Measurements from ENCODE around the gene KHDRBS1.
A peak's percentile ranks its signal among the peaks of the same experiment; 100 is the strongest.
"Not testable (repeated sequence)": the region's sequence is repeated elsewhere in the genome, so short reads cannot be mapped to it uniquely, and the experiment has no call there.

The KHDRBS1 gene

DNA sequence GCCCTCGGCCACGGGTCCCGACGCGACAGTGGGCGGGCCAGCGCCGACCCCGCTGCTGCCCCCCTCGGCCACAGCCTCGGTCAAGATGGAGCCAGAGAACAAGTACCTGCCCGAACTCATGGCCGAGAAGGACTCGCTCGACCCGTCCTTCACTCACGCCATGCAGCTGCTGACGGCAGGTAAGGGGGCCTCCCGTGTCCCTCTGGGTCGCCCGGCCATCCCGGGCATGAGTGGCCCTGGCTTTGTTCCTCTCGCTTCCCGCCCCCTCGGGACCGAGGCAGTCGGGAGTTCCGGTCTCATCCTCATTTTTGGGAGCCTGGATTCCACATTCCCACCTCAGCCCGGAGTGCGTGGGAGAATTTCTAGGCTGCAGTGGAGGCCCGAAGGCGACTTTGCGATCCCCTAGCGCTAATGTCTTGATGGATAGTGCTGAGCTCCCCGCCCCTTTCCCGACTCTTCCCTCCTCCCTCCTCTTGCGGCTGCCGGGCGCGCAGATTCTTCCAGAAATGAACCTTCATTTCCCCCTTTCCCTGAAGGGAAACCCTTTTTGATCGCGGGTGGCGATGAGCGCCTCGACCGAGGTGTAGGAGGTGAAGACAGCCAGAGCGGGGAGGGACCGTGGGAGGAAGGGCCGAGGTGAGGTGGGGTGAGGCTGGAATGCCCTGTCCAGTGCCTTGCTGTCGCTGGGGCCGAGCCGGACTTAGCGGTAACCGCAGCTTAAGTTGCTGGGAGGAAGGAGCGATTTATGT is 705 bp downstream of the KHDRBS1 start:
- DNase-seq (ENCODE audit: low spot score), result peak; percentile 60

DNA sequence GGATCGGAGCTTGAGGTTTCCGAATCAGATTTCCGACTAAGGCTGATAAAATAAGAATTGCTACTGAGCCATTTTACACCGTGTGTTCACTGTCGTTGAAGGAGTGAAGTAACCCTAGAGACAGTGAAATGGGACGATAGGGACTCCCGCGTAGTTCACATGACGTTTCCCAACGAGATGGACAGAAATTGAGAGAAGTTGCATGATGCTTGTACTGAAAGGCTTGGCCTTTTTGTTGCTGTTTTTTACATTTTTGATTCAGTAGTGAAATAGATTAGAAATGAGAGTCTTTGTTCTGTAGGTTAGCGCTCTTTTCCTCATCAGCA is 1.2 kb downstream of the KHDRBS1 start:
- DNase-seq (ENCODE audit: low spot score), result no peak

DNA sequence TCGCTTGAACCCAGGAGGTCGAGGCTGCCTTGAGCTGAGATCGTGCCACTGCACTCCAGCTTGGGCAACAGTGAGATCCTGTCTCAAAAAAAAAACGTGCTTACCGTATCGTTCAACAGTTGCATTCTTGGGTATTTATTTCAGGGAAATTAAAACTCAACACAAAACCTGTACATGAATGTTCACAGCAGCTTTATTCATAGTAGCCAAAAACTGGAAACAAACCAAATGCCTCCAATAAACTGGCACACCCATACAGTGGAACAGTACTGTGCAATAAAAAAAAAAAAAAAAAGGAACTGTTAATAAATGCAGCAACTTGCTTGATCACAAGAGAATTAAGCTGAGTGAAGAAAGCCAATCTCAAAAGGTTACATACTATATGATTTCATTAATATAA is 6.7 kb downstream of the KHDRBS1 start:
- DNase-seq (ENCODE audit: low spot score), result peak; percentile 12

DNA sequence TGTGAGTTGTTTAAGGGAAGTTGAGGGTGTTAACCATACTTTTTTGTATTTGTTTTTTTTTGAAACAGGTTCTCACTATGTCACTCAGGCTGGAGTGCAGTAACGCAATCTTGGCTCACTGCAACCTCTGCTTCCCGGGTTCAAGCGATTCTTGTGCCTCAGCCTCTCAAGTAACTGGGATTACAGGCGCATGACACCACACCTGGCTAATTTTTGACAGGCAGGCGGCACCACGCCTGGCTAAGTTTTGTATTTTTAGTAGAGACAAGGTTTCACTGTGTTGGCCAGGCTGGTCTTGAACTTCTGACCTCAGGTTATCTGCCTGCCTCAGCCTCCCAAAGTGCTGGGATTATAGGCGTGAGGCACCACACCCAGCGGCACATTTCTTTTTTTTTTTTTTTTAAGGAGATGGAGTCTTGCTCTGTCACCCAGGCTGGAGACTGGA is 7.9 kb downstream of the KHDRBS1 start:
- not testable (repeated sequence) for DNase-seq (ENCODE audit: low spot score)

DNA sequence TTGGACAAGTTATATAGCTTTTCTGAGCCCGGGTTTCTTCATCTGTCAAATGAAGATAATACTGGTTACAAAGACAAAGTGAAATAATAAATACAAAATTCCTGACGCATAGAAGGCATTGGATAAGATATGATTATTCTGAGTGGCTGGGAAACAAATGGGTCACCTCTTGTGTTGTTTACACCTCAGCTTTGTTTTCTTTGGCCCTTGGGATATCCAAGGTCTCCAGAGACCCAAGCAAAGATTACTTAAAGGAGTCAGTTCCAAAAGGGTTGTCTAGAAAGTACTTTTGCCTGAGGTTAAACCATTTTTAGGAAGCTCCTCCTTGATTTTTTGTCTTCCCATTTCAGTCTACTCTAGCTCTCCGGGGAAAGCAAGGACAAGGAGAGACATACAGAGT is 9.7 kb downstream of the KHDRBS1 start:
- no peak for DNase-seq (ENCODE audit: low spot score)

DNA sequence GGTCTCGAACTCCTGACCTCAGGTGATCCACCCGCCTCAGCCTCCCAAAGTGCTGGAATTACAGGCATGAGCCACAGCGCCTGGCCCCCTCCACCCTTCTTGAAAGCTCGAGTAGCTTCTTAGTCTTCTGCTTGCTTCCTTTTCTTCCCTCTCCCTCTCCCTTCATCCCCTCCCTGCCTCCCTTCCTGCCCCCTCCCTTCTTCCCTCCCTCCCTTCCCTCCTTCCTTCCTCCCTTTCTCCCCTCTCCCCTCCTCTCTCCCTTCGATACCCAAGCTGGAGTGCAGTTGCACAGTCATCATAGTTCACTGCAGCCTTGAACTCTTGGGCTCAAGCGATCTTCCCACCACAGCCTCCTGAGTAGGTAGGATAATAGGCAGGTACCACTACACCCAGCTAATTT is 11.8 kb downstream of the KHDRBS1 start:
- no peak for DNase-seq (ENCODE audit: low spot score)

DNA sequence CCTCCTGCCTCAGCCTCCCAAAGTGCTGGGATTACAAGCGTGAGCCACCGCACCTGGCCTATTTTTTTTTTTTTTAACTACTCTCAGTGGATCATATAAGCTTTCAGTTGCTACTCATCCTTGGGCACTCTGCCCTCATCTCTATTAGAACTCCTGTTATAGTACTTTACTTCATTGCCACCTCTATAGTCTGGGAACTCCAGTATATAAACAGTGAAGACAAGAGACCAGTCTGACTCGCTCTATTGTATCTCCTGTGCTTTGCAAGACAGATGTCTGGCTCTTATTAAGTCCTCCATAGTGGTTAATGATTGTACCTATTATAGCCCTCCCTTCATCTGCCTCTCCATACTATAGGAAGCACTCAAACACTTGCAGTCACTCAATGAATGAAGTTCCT is 15.1 kb downstream of the KHDRBS1 start:
- DNase-seq (ENCODE audit: low spot score), result no peak

DNA sequence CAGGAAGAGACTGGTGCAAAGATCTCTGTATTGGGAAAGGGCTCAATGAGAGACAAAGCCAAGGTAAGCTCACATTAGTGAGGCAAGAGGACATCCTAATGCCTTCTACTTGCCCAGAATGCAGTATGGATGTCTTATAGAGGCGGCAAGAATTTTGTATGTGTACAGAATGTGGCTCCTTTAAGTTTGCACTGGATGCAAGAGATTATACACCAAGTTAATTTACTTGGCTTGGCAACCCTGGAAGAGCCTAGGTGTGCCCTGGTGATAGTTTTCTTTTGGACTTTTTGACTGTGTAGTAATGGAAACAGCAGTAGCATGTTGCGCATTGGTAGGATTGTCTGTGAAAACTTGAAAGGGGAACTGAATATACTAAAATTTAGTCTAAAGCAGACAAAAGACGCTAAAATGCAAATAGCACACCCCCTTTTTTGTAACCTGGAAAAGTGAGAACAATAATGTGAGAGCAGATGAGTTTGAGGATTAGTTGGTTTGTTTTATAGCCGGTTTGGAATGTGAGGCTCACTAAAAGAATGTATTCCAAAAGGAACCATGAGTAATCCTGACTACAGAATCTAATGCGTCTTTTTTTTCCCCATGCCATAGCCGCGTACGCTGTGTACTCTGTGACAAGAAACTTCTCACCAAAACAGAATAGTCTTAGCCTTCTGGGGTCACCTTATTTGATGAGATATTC is 18.1 kb downstream of the KHDRBS1 start:
- DNase-seq (ENCODE audit: low spot score), result no peak

DNA sequence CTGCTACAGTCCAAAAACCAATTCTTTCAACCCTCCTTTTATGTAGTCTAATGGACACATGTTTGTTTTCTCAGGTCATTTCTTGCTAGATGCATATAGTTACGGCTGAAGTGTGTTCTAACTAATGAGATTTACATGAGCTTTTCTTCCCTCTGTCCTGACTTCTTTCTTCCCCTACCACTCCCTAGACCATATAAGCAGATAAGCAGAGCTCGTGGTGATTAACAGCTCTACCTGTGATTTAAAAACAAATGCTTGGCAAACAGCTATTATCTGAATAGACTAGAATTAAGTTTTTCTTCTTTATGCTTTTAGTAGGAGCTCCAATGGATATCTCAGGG is 18.6 kb downstream of the KHDRBS1 start:
- no peak for DNase-seq (ENCODE audit: low spot score)

DNA sequence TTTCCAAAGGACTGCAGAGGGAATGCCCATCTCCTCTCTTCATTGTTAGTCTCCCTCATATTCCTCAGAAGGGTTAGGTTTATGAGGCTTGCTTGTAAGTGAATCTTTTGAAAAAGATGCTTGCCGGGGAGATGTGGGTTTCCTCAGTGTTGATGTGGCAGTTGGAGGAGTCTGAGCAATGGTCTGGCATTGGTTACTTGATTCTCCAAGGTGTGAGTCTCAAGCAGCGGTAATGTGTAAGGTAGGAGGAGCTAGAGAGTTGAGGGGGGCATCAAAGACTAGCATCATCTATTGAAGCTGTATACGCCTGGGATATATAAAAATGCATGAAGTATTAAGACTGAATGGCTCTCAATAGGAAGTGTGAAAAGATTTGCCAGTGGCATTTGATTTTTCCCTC is 21.5 kb downstream of the KHDRBS1 start:
- DNase-seq (ENCODE audit: low spot score), result no peak

DNA sequence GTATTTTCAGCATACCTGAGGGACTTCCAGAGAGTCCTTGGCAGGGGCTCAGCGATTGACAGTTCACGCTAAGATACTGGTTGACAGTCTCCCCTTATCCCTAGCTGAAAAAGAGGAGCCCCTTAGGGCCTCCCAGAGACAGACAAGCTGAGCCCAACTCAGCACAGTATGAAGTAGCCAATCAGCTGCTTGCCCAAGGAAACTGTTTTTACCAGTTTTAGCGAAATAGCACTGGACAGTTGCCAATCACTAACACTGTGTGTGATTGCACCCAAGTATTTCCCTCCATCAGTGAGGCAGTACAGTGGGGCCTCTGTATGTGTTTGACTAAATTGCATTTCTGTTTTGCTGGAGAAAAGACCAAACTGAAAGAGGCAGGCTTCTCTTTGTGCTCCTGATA is 27.0 kb downstream of the KHDRBS1 start:
- DNase-seq (ENCODE audit: low spot score), result peak; percentile 69

DNA sequence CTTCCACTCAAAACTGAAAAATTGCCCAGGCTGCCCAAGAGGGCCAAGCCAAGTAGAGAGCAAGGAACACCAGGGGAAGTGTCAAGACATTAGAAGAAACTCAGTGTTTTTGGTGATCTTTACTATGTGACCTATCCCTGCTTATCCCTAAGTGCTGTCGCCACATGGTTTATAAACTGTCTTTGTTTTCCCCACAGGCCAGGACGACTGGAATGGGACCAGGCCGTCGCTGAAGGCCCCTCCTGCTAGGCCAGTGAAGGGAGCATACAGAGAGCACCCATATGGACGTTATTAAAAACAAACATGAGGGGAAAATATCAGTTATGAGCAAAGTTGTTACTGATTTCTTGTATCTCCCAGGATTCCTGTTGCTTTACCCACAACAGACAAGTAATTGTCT is 28.7 kb downstream of the KHDRBS1 start:
- peak; percentile 15 for DNase-seq (ENCODE audit: low spot score)

DNA sequence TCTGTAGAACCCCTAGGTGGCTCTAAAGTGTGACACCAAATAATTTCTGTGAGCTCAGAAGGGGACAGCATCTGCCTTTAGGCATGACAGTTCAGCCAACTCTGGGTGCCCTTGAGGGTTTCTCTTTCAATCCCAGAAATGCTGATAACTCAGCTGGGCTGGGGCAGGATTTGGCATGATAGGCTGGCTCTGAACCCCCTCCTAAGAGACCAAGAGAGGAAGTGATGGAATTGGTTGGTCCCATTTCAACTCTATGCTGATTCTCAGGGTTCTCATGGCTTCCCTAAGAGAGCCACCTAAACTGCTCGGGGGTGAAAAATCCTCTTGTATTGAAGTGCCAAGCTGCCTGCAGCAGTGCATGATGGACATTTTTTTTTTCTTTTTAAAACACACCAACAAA is 30.6 kb downstream of the KHDRBS1 start:
- DNase-seq (ENCODE audit: low spot score), result no peak

DNA sequence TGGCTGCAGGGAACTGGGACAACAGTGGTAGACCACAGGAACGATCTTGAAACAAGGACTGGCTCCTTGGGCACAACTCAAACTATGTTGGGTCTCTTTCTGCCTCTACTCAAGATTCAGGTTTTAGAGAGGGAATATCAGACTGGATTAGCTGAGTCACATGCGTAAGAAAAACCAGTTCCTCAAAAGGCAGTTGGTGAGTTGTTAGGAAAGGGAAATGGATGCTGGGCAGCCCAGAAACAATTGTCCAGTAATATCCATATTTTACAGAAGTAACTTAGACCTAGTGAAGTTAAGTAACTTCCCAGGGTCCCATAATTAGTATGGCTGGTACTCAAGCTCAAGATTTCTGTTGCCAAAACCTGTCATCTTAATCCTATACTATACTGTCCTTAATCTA is 32.1 kb downstream of the KHDRBS1 start:
- no peak for DNase-seq (ENCODE audit: low spot score)

DNA sequence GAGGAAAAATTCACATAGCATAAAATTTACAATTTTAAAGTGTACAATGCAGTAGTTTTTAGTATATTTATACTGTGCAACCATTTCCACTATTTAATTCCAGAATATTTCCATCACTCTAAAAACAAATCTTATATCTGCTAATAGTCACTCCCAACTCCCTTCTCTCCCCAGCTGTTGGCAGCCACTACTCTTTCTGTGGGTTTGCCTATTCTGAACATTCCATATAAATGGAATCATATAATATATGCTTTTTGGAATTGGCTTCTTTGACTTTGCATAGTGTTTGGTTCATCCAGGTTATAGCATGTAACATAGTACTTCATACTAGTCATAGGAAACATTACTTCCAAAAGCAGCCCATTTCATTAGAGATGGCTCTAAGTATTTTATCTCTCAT is 34.0 kb downstream of the KHDRBS1 start:
- no peak for DNase-seq (ENCODE audit: low spot score)

DNA sequence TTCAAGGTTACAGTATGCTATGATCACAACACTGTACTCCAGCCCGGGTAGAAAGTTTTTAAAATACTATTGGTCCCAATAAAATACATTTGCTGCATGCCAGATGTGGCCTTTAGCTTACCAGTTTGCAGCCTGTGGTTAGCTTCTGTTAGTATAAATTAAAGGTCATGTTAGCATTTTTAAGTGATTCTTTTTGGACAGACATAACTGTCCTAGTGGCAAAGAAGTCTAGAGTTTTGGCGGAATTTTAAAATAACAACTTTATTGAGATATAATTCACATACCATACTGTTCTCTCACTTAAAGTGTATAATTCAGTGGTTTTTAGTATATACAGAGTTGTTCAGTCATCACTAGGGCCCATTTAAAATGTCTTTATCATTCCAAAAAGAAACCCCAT is 34.8 kb downstream of the KHDRBS1 start:
- no peak for DNase-seq (ENCODE audit: low spot score)

DNA sequence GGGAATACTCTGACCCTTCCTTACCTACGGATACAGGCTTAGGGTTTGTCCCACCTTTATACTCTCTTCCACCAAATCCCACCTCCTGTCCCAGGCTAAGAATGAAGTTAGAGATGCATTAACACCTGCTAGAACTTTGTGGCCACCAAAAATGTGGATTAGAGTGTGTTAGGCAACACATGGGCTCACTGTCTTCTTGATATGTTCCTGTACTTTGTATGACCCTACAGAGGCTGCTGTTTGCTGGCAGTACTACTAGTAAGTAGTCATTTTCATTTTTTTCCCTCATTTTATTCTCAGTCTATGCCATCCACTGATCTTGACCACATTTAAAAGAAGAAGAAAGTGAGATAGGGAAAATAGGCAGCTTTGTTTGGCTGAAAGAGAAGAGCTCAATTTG is 38.0 kb downstream of the KHDRBS1 start:
- no peak for DNase-seq (ENCODE audit: low spot score)

DNA sequence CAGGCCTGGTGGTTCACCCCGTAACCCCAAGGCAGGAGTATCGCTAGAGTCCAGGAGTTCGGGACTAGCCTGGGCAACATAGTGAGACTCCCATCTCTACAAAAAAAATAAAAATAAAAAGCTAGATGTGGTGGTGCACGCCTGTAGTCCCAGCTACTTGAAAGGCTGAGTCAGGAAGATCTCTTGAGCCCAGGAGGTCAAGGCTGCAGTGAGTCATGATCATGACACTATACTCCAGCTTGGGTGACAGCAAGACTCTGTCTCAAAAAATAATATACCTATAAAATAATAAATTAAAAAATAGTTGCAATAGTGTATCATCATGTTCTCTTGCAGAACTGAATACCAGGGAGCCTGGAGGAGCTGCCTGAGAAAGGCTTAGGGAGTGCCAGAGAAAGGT is 39.2 kb downstream of the KHDRBS1 start:
- DNase-seq (ENCODE audit: low spot score), result no peak

DNA sequence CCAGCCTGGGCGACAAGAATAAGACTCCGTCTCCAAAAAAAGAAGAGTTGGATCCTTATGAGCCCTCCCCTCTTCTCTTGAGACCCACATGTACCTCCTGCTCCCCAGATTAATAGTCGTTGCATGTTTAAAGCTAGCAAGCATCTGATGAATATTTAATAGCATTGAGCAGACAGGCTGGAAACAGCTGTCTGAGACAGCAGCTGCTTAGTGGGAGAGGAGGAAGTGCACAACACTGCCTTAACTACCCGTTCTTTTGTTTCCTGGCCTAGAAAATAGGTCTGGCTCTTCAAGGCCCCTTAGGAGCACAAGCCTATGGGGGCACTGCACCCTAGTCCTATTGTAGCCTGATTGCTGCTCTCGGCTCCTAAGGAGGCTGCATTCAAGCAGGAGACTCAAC is 41.7 kb downstream of the KHDRBS1 start:
- DNase-seq (ENCODE audit: low spot score), result no peak

DNA sequence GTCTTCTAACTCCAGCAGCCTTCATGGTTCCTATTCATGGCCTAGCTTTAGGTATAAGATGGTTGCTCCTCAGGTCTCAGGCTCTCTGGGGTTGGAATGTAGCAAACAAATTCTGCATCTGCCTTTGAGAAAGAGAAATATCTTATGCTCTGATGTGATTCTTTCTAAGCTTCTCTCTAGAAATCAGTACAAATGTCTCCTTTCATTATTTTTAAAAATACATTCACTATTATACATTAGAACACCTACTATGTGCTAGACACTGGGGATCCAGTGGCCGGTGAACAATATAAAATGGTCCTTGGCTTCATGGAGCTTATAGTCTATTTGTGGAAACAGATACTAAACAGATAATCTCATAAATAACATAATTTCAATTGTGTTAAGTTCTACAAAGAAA is 42.9 kb downstream of the KHDRBS1 start:
- no peak for DNase-seq (ENCODE audit: low spot score)

DNA sequence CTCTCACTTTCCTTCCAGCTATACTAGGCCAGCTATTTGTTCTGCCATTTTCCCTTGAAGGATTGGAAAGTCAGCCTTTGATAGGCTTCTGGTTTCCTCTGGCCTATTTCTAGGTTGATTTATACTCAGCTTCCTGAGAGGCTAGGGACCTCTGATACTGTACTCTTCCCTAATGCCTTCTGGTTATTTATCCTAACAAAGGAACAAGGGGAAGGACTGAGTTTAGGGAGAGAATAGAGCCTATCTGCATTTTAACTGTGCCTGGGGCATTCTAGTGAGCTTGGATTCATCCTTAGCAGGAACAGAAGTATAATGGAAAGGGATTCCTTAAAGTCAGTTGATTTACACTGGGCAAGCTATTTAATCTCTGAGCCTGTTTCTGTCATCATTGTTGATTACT is 47.2 kb downstream of the KHDRBS1 start:
- DNase-seq (ENCODE audit: low spot score), result no peak

DNA sequence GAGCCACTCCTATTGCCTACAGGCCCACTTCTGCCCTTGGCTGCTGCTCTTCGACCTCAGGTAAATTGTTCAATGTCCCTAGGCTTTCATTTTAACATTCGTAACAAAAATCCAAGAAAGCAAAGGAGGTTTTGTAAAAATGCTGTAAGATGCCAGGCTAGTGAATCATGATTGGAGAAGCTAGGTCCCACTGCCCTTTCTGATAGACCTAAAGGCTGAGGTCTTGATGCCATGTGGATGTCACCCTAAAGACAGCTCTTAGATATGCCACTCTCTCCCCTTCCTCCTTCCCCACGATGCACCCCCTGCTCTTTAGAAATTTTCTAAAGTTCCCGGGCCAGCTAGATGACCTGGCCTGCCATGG is 49.2 kb downstream of the KHDRBS1 start:
- no peak for DNase-seq (ENCODE audit: low spot score)

DNA sequence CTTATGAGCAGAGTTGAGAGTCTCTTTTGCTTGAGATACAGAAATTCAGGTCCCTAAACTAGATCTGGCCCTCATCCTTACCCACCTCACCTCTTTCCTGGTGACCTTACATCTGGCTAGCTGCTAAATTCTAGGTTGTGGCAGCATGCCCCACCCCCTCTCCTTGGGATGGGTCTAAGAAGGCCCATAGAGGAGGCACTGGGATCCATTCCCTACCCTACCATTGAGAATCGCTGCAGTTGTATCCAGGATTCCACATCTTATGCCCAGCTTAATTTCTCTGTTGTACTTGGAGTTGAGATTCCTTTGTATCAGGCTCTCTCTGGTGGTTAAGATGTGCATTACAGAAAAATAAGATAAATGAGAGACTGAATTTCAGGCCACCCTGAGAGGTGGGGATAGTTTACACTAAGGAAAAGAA is 49.6 kb downstream of the KHDRBS1 start:
- peak; percentile 73 for DNase-seq (ENCODE audit: low spot score)

All from Ammon's horn (tissue), 1 donor.